Astrocyte (in vitro differentiated cells and primary cell): Measurements from ENCODE around the gene IFT43. TPM values are rescaled to one million over a fixed set of nuclear protein-coding genes. Genes with fewer than 3 reads are reported as not detected.

Experiments used
- DNase-seq: peaks from one replicate; pipeline ENCODE4 v3.0.0-alpha.2; 2010; ENCODE audit warnings: low read depth
- FAIRE-seq: peaks from 2 replicates; lab custom pipeline; 2011; peaks lifted over from hg19 to GRCh38; lab: Jason Lieb, UNC
- H2AFZ ChIP-seq: 2 replicates; pipeline ENCODE4 v1.6.0; 2012; ENCODE audit warnings: low read depth, low read length, inconsistent platforms
- H3K27ac ChIP-seq: 2 replicates; pipeline ENCODE4 v1.5.1; 2011; ENCODE audit warnings: low read depth, low read length, inconsistent platforms
- H3K27me3 ChIP-seq: 2 replicates; pipeline ENCODE4 v1.6.0; 2011; ENCODE audit warnings: low read length, inconsistent platforms; ENCODE audit not compliant: insufficient read depth
- H3K36me3 ChIP-seq: 2 replicates; pipeline ENCODE4 v1.5.1; 2011; ENCODE audit warnings: low read length, inconsistent platforms; ENCODE audit not compliant: insufficient read depth
- H3K4me1 ChIP-seq: 2 replicates; pipeline ENCODE4 v1.5.1; 2011; ENCODE audit warnings: low read length, inconsistent platforms; ENCODE audit not compliant: insufficient read depth
- H3K4me2 ChIP-seq: 2 replicates; pipeline ENCODE4 v1.6.0; 2012; ENCODE audit warnings: low read length, inconsistent platforms
- H3K4me3 ChIP-seq: 2 replicates; pipeline ENCODE4 v1.5.1; 2011; ENCODE audit warnings: low read depth, mild to moderate bottlenecking, low read length, inconsistent platforms; ENCODE audit not compliant: insufficient read depth
- H3K79me2 ChIP-seq: 2 replicates; pipeline ENCODE4 v1.6.0; 2012; ENCODE audit warnings: mild to moderate bottlenecking, low read length, inconsistent platforms; ENCODE audit not compliant: insufficient read depth
- H3K9ac ChIP-seq: 2 replicates; pipeline ENCODE4 v1.6.0; 2012; ENCODE audit warnings: mild to moderate bottlenecking, low read length, inconsistent platforms
- H3K9me3 ChIP-seq: 2 replicates; pipeline ENCODE4 v1.5.1; 2012; ENCODE audit warnings: low read depth, mild to moderate bottlenecking, low read length, inconsistent platforms; ENCODE audit not compliant: insufficient read depth
- H4K20me1 ChIP-seq: 2 replicates; pipeline ENCODE4 v1.6.0; 2012; ENCODE audit warnings: low read length, inconsistent platforms; ENCODE audit not compliant: insufficient read depth
- H3K27ac Mint-ChIP-seq: one replicate; pipeline ENCODE4 v1.8.0; 2021; ENCODE audit warnings: mild to moderate bottlenecking, mixed read lengths; ENCODE audit not compliant: unreplicated experiment
- H3K27me3 Mint-ChIP-seq: one replicate; pipeline ENCODE4 v1.8.0; 2021; ENCODE audit warnings: low read depth, mixed read lengths; ENCODE audit not compliant: unreplicated experiment
- H3K36me3 Mint-ChIP-seq: one replicate; pipeline ENCODE4 v1.8.0; 2021; ENCODE audit warnings: low read depth, mixed read lengths; ENCODE audit not compliant: unreplicated experiment
- H3K4me1 Mint-ChIP-seq: one replicate; pipeline ENCODE4 v1.8.0; 2021; ENCODE audit warnings: low read depth, mixed read lengths; ENCODE audit not compliant: unreplicated experiment
- H3K4me3 Mint-ChIP-seq: one replicate; pipeline ENCODE4 v1.8.0; 2021; ENCODE audit warnings: mild to moderate bottlenecking, moderate library complexity, mixed read lengths; ENCODE audit not compliant: unreplicated experiment
- H3K9me3 Mint-ChIP-seq: one replicate; pipeline ENCODE4 v1.8.0; 2021; ENCODE audit warnings: mild to moderate bottlenecking, mixed read lengths; ENCODE audit not compliant: unreplicated experiment
- CTCF ChIP-seq: IDR thresholded peaks from 2 replicates; pipeline ENCODE4 v1.5.1; 2011; ENCODE audit warnings: low read depth, mild to moderate bottlenecking, inconsistent platforms, low read length, moderate library complexity; ENCODE audit not compliant: insufficient read depth
- EZH2 ChIP-seq: IDR thresholded peaks from 2 replicates; pipeline ENCODE4 v1.6.1; 2012; ENCODE audit warnings: mild to moderate bottlenecking, low read length, inconsistent platforms; ENCODE audit not compliant: insufficient read depth
- total RNA-seq: library from RNA; stranded (reverse); gene quantifications from 2 replicates; pipeline ENCODE4 v1.2.1, GENCODE V29; 2021

IFT43 gene
- total RNA-seq, 1 donor from 2014 or later: 29.4 TPM

- Mint-ChIP-seq H3K9me3 (peaks cover 5% of the 10 kb centered on the region), H3K27ac (no peak overlapping the region), H3K36me3 (peaks cover 26% of the 10 kb centered on the region), H3K4me1 (peaks cover 2% of the 10 kb centered on the region), H3K4me3 (no peak overlapping the region), H3K27me3 (peaks cover 6% of the 10 kb centered on the region)
- no peak overlapping the region for H2AFZ ChIP-seq
- FAIRE-seq (no peak), DNase-seq (no peak)
- no peaks in the 10 kb centered on the region for H4K20me1 ChIP-seq
- H3K9ac ChIP-seq: no peak overlapping the region
- H3K27me3 ChIP-seq: no peaks in the 10 kb centered on the region
- H3K9me3 ChIP-seq: no peaks in the 10 kb centered on the region
- no peak overlapping the region for H3K27ac ChIP-seq
- no peaks in the 10 kb centered on the region for H3K79me2 ChIP-seq
- H3K4me2 ChIP-seq: no peak overlapping the region
- H3K36me3 ChIP-seq: no peaks in the 10 kb centered on the region
- TF ChIP-seq CTCF (no peak), EZH2 (no peak)
- H3K4me1 ChIP-seq: no peaks in the 10 kb centered on the region
- H3K4me3 ChIP-seq: no peak overlapping the region
Measured at GRCh38 chr14:76080471-76080870, 94.9 kb downstream of the IFT43 start.

DNA sequence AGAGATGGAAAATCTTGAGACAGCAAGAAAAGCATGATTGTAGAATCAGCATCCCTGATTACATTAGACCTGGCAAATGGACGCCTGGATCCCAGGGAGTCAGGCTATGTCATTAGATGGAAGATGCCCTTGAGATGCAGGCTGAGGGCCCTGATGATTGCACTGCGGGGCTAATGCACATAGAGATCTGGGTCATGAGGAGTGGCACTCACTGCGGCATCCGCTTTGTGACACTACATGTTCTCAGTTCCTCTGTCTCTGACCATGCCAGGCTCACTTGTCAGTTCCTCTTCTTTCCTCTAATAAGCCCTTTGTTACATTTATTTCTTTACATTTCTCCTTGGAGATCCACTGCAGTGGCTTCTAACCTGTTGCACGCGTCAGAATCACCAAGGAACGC lies 96.1 kb downstream of the IFT43 start:
- no peak overlapping the region for H3K4me3 ChIP-seq
- H3K79me2 ChIP-seq: no peaks in the 10 kb centered on the region
- H3K9ac ChIP-seq: no peak overlapping the region
- Mint-ChIP-seq H3K4me1 (peaks cover 2% of the 10 kb centered on the region), H3K9me3 (peaks cover 5% of the 10 kb centered on the region), H3K27ac (no peak overlapping the region), H3K4me3 (no peak overlapping the region), H3K27me3 (peaks cover 11% of the 10 kb centered on the region), H3K36me3 (peaks cover 27% of the 10 kb centered on the region)
- H2AFZ ChIP-seq: no peak overlapping the region
- H3K27ac ChIP-seq: no peak overlapping the region
- H4K20me1 ChIP-seq: no peaks in the 10 kb centered on the region
- no peaks in the 10 kb centered on the region for H3K27me3 ChIP-seq
- no peak for DNase-seq
- no peak overlapping the region for H3K4me2 ChIP-seq
- H3K36me3 ChIP-seq: no peaks in the 10 kb centered on the region
- H3K4me1 ChIP-seq: no peaks in the 10 kb centered on the region
- no peaks in the 10 kb centered on the region for H3K9me3 ChIP-seq
- no peak for TF ChIP-seq EZH2
- no peak for TF ChIP-seq CTCF
- FAIRE-seq: no peak

DNA sequence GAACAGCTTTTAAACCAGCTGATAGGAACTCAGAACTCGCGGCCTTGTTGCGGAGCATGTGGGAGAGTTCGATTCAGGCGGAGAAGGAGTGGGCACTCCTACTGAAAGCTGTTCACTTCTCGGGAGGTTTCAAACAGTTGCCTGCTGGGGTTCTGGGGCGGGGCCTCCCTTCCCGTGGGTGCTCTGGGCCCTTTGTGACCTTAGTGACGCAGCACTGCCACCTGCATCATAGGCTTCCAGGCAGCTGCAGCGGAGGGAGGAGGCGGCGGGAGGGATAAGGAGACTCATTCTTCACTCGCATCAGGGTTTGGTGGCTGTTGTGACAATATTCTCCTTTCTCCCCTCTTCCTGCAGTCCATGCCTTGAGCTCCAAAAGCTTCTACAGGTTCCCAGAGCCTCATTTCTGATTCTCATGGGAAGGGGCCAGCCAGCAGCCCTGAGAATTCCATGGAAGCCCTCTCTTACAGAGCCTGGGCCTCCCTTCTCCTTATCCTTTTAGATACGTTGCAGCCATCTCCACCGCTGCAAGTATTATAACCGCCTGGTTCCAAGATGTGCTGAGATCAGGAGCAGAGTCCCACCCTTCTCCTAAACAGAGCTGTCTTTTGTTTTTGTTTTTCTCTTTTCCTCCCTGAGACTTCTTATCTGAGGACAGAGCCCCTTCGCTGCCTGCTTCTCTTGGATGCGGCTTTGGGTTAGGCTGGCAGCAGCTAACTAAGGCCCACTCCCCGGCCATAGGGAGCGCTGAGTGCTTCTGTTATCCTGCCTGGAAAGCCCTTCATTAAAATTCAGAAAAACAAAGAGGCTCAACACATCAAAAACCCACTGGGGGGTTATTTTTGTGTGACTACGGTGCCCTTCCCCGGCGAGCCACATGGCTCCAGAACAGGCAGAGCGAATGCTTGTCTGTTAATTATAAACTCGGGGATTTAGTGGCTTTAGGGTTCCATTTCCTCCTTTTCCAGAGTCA lies 98.5 kb downstream of the IFT43 start:
- FAIRE-seq (no peak), DNase-seq (no peak)
- TF ChIP-seq CTCF (no peak), EZH2 (no peak)
- Mint-ChIP-seq H3K27me3 (peaks cover 19% of the 10 kb centered on the region), H3K4me1 (peaks cover 2% of the 10 kb centered on the region), H3K9me3 (peaks cover 5% of the 10 kb centered on the region), H3K36me3 (peaks cover 22% of the 10 kb centered on the region), H3K27ac (no peak overlapping the region), H3K4me3 (no peak overlapping the region)
- H3K9me3 ChIP-seq: no peaks in the 10 kb centered on the region
- H3K36me3 ChIP-seq: no peaks in the 10 kb centered on the region
- H3K79me2 ChIP-seq: no peaks in the 10 kb centered on the region
- no peak overlapping the region for H3K4me2 ChIP-seq
- no peak overlapping the region for H2AFZ ChIP-seq
- no peaks in the 10 kb centered on the region for H4K20me1 ChIP-seq
- no peak overlapping the region for H3K9ac ChIP-seq
- H3K27ac ChIP-seq: no peak overlapping the region
- H3K27me3 ChIP-seq: peaks cover 3% of the 10 kb centered on the region
- no peaks in the 10 kb centered on the region for H3K4me1 ChIP-seq
- H3K4me3 ChIP-seq: no peak overlapping the region
